Panc1 (cell line): ENCODE measurements around the gene FOXJ2. TPM values are rescaled to one million over a fixed set of nuclear protein-coding genes. Genes with fewer than 3 reads are reported as not detected.
"Not testable (repeated sequence)": the region's sequence is repeated elsewhere in the genome, so short reads cannot be mapped to it uniquely, and the experiment has no call there.

ENCODE experiments used
- ATAC-seq: fragments of 200-7000 bp; cut with Tn5 transposase; 2 replicates; pipeline ENCODE4 v1.9.1; 2020; ENCODE audit warnings: mild to moderate bottlenecking, moderate library complexity
- BruUV-seq: library from RNA; stranded (reverse); fragments of 400-500 nt; replicated peaks from 2 replicates; lab custom pipeline; 2021; lab: Mats Ljungman, UMichigan
- CTCF ChIA-PET: fragments of 300-600 bp; sonication (Branson Sonifier 250); formaldehyde crosslinking; loops from one replicate; lab custom pipeline; 2022; ENCODE audit warnings: antibody characterized with exemption; lab: Charles Lee
- POLR2A ChIA-PET: fragments of 300-600 bp; sonication (Branson Sonifier 250); formaldehyde crosslinking; loops from one replicate; lab custom pipeline; 2022; ENCODE audit warnings: antibody characterized with exemption; lab: Charles Lee
- DNase-seq: peaks from one replicate; pipeline ENCODE4 v3.0.0-alpha.2; 2010; ENCODE audit warnings: low read depth, low spot score
- H3K27ac ChIP-seq: 2 replicates; pipeline ENCODE4 v1.5.1; 2011; ENCODE audit warnings: mild to moderate bottlenecking, low read length, inconsistent platforms
- H3K27me3 ChIP-seq: fragments of 200-500 bp; sonication (Bioruptor generic); 2 replicates; pipeline ENCODE4 v1.6.0; 2014; ENCODE audit warnings: low read length, inconsistent platforms; ENCODE audit not compliant: control insufficient read depth, insufficient read depth
- H3K36me3 ChIP-seq: fragments of 200-500 bp; sonication (Bioruptor generic); 2 replicates; pipeline ENCODE4 v1.5.1; 2014; ENCODE audit warnings: inconsistent platforms, mild to moderate bottlenecking, low read length, moderate library complexity; ENCODE audit not compliant: control insufficient read depth, insufficient read depth
- H3K4me1 ChIP-seq: 2 replicates; pipeline ENCODE4 v1.5.1; 2011; ENCODE audit warnings: inconsistent platforms, mild to moderate bottlenecking, low read length, moderate library complexity; ENCODE audit not compliant: control insufficient read depth, insufficient read depth
- H3K4me3 ChIP-seq, 2 experiments: 2 replicates each; pipeline ENCODE4 v1.5.1; 2011 to 2012; ENCODE audit warnings: low read depth in 2 of 2, low read length in 2 of 2, mild to moderate bottlenecking in 2 of 2, inconsistent platforms in 1 of 2, moderate library complexity in 1 of 2
- H3K9me3 ChIP-seq: fragments of 200-500 bp; sonication (Bioruptor generic); 2 replicates; pipeline ENCODE4 v1.5.1; 2014; ENCODE audit warnings: low read depth, mild to moderate bottlenecking, inconsistent platforms, low read length, moderate library complexity; ENCODE audit not compliant: control insufficient read depth, insufficient read depth
- CTCF ChIP-seq: fragments of 450-650 bp; IDR thresholded peaks from 2 replicates; pipeline ENCODE4 v1.5.1; 2017; ENCODE audit warnings: mild to moderate bottlenecking
- POLR2AphosphoS5 ChIP-seq: IDR thresholded peaks from 2 replicates; pipeline ENCODE4 v1.6.1; 2012; ENCODE audit warnings: mild to moderate bottlenecking, low read depth, low read length, moderate library complexity
- REST ChIP-seq, 2 experiments: IDR thresholded peaks; 2 replicates each; pipeline ENCODE4 v1.6.1; 2011 to 2012; ENCODE audit warnings: low read depth in 2 of 2, control low read depth in 1 of 2, low read length in 1 of 2, mild to moderate bottlenecking in 1 of 2, moderate library complexity in 1 of 2; ENCODE audit not compliant: insufficient read depth in 1 of 2
- SIN3A ChIP-seq: IDR thresholded peaks from 2 replicates; pipeline ENCODE4 v1.6.1; 2012; ENCODE audit warnings: low read depth, mild to moderate bottlenecking, low read length, moderate library complexity, borderline replicate concordance; ENCODE audit not compliant: insufficient read depth
- TCF7L2 ChIP-seq: IDR thresholded peaks from 2 replicates; pipeline ENCODE4 v1.6.1; 2011; ENCODE audit warnings: mild to moderate bottlenecking, low read depth, low read length, inconsistent platforms
- in situ Hi-C: cut with HindIII; loops from 2 replicates; pipeline ENCODE4 v1.10.0; 2016; ENCODE audit warnings: low sequenced_read_pairs, low pct_unique_long_range_greater_than_20kb
- intact Hi-C: fragments of 100-400 bp; cut with micrococcal nuclease; formaldehyde crosslinking; loops from one replicate; pipeline ENCODE4 v1.10.0; 2022; ENCODE audit not compliant: unreplicated experiment
- total RNA-seq: library from RNA; stranded (reverse); gene quantifications from one replicate; pipeline ENCODE4 v1.2.1, GENCODE V29; 2021; ENCODE audit not compliant: unreplicated experiment

FOXJ2 gene
- total RNA-seq, 1 experiment from 2014 or later, result 10.9 TPM

- Histone ChIP-seq H3K4me1 (no peaks in the 10 kb centered on the region), H3K36me3 (no peaks in the 10 kb centered on the region), H3K9me3 (no peaks in the 10 kb centered on the region), H3K27me3 (no peaks in the 10 kb centered on the region), H3K27ac (no peak overlapping the region), H3K4me3 (no peak overlapping the region)
- intact Hi-C loops (no loop called here), in situ Hi-C loops (no loop called here)
- no peak for TF ChIP-seq POLR2AphosphoS5
- TF ChIP-seq SIN3A, result no peak
- TF ChIP-seq REST (IDR thresholded peaks at IDR 0.05; ENCODE audit: insufficient read depth in 1 of 2, low read depth in 2 of 2, low read length in 1 of 2), result no peak
- TF ChIP-seq CTCF, result no peak
- no peak for TF ChIP-seq TCF7L2
- ChIA-PET POLR2A (no interaction called here), CTCF (no interaction called here)
- no TSS peak for BruUV-seq
- ATAC-seq (no peak), DNase-seq (no peak)
Measured at GRCh38 chr12:8069582-8069981, 37.1 kb downstream of the FOXJ2 start.

GRCh38 chr12:8071820-8072219 is 39.3 kb downstream of the FOXJ2 start:
- ATAC-seq, H3K9me3 ChIP-seq, H3K27ac ChIP-seq, POLR2A ChIA-PET, DNase-seq, H3K27me3 ChIP-seq, in situ Hi-C loops, H3K4me1 ChIP-seq, H3K36me3 ChIP-seq, intact Hi-C loops, CTCF ChIA-PET, H3K4me3 ChIP-seq, BruUV-seq: not testable (repeated sequence)

GRCh38 chr12:8075935-8076334 is 43.4 kb downstream of the FOXJ2 start:
- no TSS peak for BruUV-seq
- ATAC-seq (no peak), DNase-seq (no peak)
- intact Hi-C loops, result no loop called here
- H3K27me3 ChIP-seq, result no peaks in the 10 kb centered on the region
- in situ Hi-C loops, result no loop called here
- ChIA-PET CTCF (no interaction called here), POLR2A (no interaction called here)
- no peak for TF ChIP-seq TCF7L2
- TF ChIP-seq CTCF, result no peak
- TF ChIP-seq POLR2AphosphoS5, result no peak
- no peaks in the 10 kb centered on the region for H3K4me1 ChIP-seq
- no peaks in the 10 kb centered on the region for H3K9me3 ChIP-seq
- no peaks in the 10 kb centered on the region for H3K36me3 ChIP-seq
- H3K4me3 ChIP-seq, result no peak overlapping the region
- H3K27ac ChIP-seq, result no peak overlapping the region
